ENCODE results near the gene CHRM5. TPM values are rescaled to one million over a fixed set of nuclear protein-coding genes. Genes with fewer than 3 reads are reported as not detected.
"Not testable (repeated sequence)": the region's sequence is repeated elsewhere in the genome, so short reads cannot be mapped to it uniquely, and the experiment has no call there.

CHRM5 gene
- total RNA-seq, 1 experiment from 2014 or later, result not detected

- not testable (repeated sequence) for H3K79me2 ChIP-seq (ENCODE audit: low read length); H3K4me2 ChIP-seq (ENCODE audit: low read depth, low read length, poor library complexity, severe bottlenecking); H3K9ac ChIP-seq (ENCODE audit: low read length); H2AFZ ChIP-seq (ENCODE audit: low read length); H3K27me3 ChIP-seq (ENCODE audit: low read length); H3K9me3 ChIP-seq (ENCODE audit: low read length); H3K36me3 ChIP-seq (ENCODE audit: insufficient read depth, low read length); H3K9me2 ChIP-seq (replicated peaks; ENCODE audit: insufficient read depth, low read length); H3K4me1 ChIP-seq (ENCODE audit: low read length); DNase-seq; H3K27ac ChIP-seq (ENCODE audit: low read length); H3K4me3 ChIP-seq (ENCODE audit: low read length)
- H4K20me1 ChIP-seq (ENCODE audit: insufficient read depth, low read depth, low read length), result peaks cover 13% of the 10 kb centered on the region
Observed at GRCh38 chr15:33995666-33996065, 27.4 kb downstream of the CHRM5 start.

GRCh38 chr15:34001536-34001935 lies 33.2 kb downstream of the CHRM5 start:
- Histone ChIP-seq H3K4me3 (ENCODE audit: low read length) (no peak overlapping the region), H3K27me3 (ENCODE audit: low read length) (no peaks in the 10 kb centered on the region), H3K9ac (ENCODE audit: low read length) (no peak overlapping the region), H3K4me2 (ENCODE audit: low read depth, low read length, poor library complexity, severe bottlenecking) (no peak overlapping the region), H3K36me3 (ENCODE audit: insufficient read depth, low read length) (no peaks in the 10 kb centered on the region), H3K9me3 (ENCODE audit: low read length) (no peaks in the 10 kb centered on the region), H3K79me2 (ENCODE audit: low read length) (no peaks in the 10 kb centered on the region), H3K27ac (ENCODE audit: low read length) (no peak overlapping the region), H2AFZ (ENCODE audit: low read length) (no peak overlapping the region), H3K4me1 (ENCODE audit: low read length) (no peaks in the 10 kb centered on the region), H4K20me1 (ENCODE audit: insufficient read depth, low read depth, low read length) (peaks cover 10% of the 10 kb centered on the region; the same call in 1 of the 2 replicates), H3K9me2 (replicated peaks; ENCODE audit: insufficient read depth, low read length) (no peaks in the 10 kb centered on the region)
- no peak for DNase-seq

- Histone ChIP-seq H3K27me3 (ENCODE audit: low read length) (no peaks in the 10 kb centered on the region), H4K20me1 (ENCODE audit: insufficient read depth, low read depth, low read length) (peaks cover 16% of the 10 kb centered on the region), H2AFZ (ENCODE audit: low read length) (no peak overlapping the region), H3K4me2 (ENCODE audit: low read depth, low read length, poor library complexity, severe bottlenecking) (no peak overlapping the region), H3K9me3 (ENCODE audit: low read length) (no peaks in the 10 kb centered on the region), H3K9ac (ENCODE audit: low read length) (no peak overlapping the region), H3K9me2 (replicated peaks; ENCODE audit: insufficient read depth, low read length) (no peaks in the 10 kb centered on the region), H3K4me3 (ENCODE audit: low read length) (no peak overlapping the region), H3K27ac (ENCODE audit: low read length) (no peak overlapping the region), H3K4me1 (ENCODE audit: low read length) (no peaks in the 10 kb centered on the region), H3K36me3 (ENCODE audit: insufficient read depth, low read length) (no peaks in the 10 kb centered on the region), H3K79me2 (ENCODE audit: low read length) (no peaks in the 10 kb centered on the region)
- no peak for DNase-seq
Observed at GRCh38 chr15:34006381-34006780, 38.1 kb downstream of the CHRM5 start.

GRCh38 chr15:34009656-34010055 lies 41.4 kb downstream of the CHRM5 start:
- no peak overlapping the region for H3K9ac ChIP-seq (ENCODE audit: low read length)

GRCh38 chr15:34010921-34011320 lies 42.6 kb downstream of the CHRM5 start:
- Histone ChIP-seq H4K20me1 (ENCODE audit: insufficient read depth, low read depth, low read length) (peaks cover 35% of the 10 kb centered on the region), H2AFZ (ENCODE audit: low read length) (no peak overlapping the region), H3K27ac (ENCODE audit: low read length) (no peak overlapping the region), H3K36me3 (ENCODE audit: insufficient read depth, low read length) (no peaks in the 10 kb centered on the region), H3K9me3 (ENCODE audit: low read length) (no peaks in the 10 kb centered on the region), H3K27me3 (ENCODE audit: low read length) (no peaks in the 10 kb centered on the region), H3K4me3 (ENCODE audit: low read length) (no peak overlapping the region), H3K79me2 (ENCODE audit: low read length) (no peaks in the 10 kb centered on the region), H3K9ac (ENCODE audit: low read length) (no peak overlapping the region), H3K4me2 (ENCODE audit: low read depth, low read length, poor library complexity, severe bottlenecking) (no peak overlapping the region), H3K4me1 (ENCODE audit: low read length) (no peaks in the 10 kb centered on the region), H3K9me2 (replicated peaks; ENCODE audit: insufficient read depth, low read length) (no peaks in the 10 kb centered on the region)
- no peak for DNase-seq

More at GRCh38 chr15:34009656-34010055, 41.4 kb downstream of the CHRM5 start:
- Histone ChIP-seq H3K27ac (ENCODE audit: low read length) (no peak overlapping the region), H3K9me3 (ENCODE audit: low read length) (no peaks in the 10 kb centered on the region), H3K9me2 (replicated peaks; ENCODE audit: insufficient read depth, low read length) (no peaks in the 10 kb centered on the region), H2AFZ (ENCODE audit: low read length) (no peak overlapping the region), H4K20me1 (ENCODE audit: insufficient read depth, low read depth, low read length) (peaks cover 32% of the 10 kb centered on the region), H3K4me2 (ENCODE audit: low read depth, low read length, poor library complexity, severe bottlenecking) (no peak overlapping the region), H3K4me1 (ENCODE audit: low read length) (no peaks in the 10 kb centered on the region), H3K27me3 (ENCODE audit: low read length) (no peaks in the 10 kb centered on the region), H3K36me3 (ENCODE audit: insufficient read depth, low read length) (no peaks in the 10 kb centered on the region), H3K79me2 (ENCODE audit: low read length) (no peaks in the 10 kb centered on the region), H3K4me3 (ENCODE audit: low read length) (no peak overlapping the region)
- no peak for DNase-seq

- Histone ChIP-seq H3K79me2 (ENCODE audit: low read length) (no peaks in the 10 kb centered on the region), H3K36me3 (ENCODE audit: insufficient read depth, low read length) (no peaks in the 10 kb centered on the region), H2AFZ (ENCODE audit: low read length) (no peak overlapping the region), H3K9ac (ENCODE audit: low read length) (no peak overlapping the region), H4K20me1 (ENCODE audit: insufficient read depth, low read depth, low read length) (peaks cover 35% of the 10 kb centered on the region), H3K4me2 (ENCODE audit: low read depth, low read length, poor library complexity, severe bottlenecking) (no peak overlapping the region), H3K4me1 (ENCODE audit: low read length) (no peaks in the 10 kb centered on the region), H3K4me3 (ENCODE audit: low read length) (no peak overlapping the region), H3K27ac (ENCODE audit: low read length) (no peak overlapping the region), H3K9me2 (replicated peaks; ENCODE audit: insufficient read depth, low read length) (no peaks in the 10 kb centered on the region), H3K27me3 (ENCODE audit: low read length) (no peaks in the 10 kb centered on the region), H3K9me3 (ENCODE audit: low read length) (no peaks in the 10 kb centered on the region)
- DNase-seq, result no peak
Observed at GRCh38 chr15:34011481-34011880, 43.2 kb downstream of the CHRM5 start.

- no peak overlapping the region for H3K27ac ChIP-seq (ENCODE audit: low read length)
- H4K20me1 ChIP-seq (ENCODE audit: insufficient read depth, low read depth, low read length), result peaks cover 28% of the 10 kb centered on the region
- no peak overlapping the region for H3K4me2 ChIP-seq (ENCODE audit: low read depth, low read length, poor library complexity, severe bottlenecking)
- H3K79me2 ChIP-seq (ENCODE audit: low read length), result no peaks in the 10 kb centered on the region
- no peak overlapping the region for H3K9ac ChIP-seq (ENCODE audit: low read length)
- H3K4me3 ChIP-seq (ENCODE audit: low read length), result no peak overlapping the region
- H3K9me2 ChIP-seq (replicated peaks; ENCODE audit: insufficient read depth, low read length), result no peaks in the 10 kb centered on the region
- no peak for DNase-seq
- no peaks in the 10 kb centered on the region for H3K4me1 ChIP-seq (ENCODE audit: low read length)
- no peaks in the 10 kb centered on the region for H3K27me3 ChIP-seq (ENCODE audit: low read length)
- no peaks in the 10 kb centered on the region for H3K9me3 ChIP-seq (ENCODE audit: low read length)
- no peak overlapping the region for H2AFZ ChIP-seq (ENCODE audit: low read length)
- no peaks in the 10 kb centered on the region for H3K36me3 ChIP-seq (ENCODE audit: insufficient read depth, low read length)
Observed at GRCh38 chr15:34012461-34013028, 44.2 kb downstream of the CHRM5 start.

GRCh38 chr15:34013746-34014145 lies 45.4 kb downstream of the CHRM5 start:
- Histone ChIP-seq H3K9me2 (replicated peaks; ENCODE audit: insufficient read depth, low read length) (no peaks in the 10 kb centered on the region), H2AFZ (ENCODE audit: low read length) (no peak overlapping the region), H3K27me3 (ENCODE audit: low read length) (no peaks in the 10 kb centered on the region), H4K20me1 (ENCODE audit: insufficient read depth, low read depth, low read length) (peaks cover 24% of the 10 kb centered on the region), H3K9me3 (ENCODE audit: low read length) (no peaks in the 10 kb centered on the region), H3K79me2 (ENCODE audit: low read length) (no peaks in the 10 kb centered on the region), H3K27ac (ENCODE audit: low read length) (no peak overlapping the region), H3K36me3 (ENCODE audit: insufficient read depth, low read length) (no peaks in the 10 kb centered on the region), H3K4me1 (ENCODE audit: low read length) (no peaks in the 10 kb centered on the region), H3K4me2 (ENCODE audit: low read depth, low read length, poor library complexity, severe bottlenecking) (no peak overlapping the region), H3K4me3 (ENCODE audit: low read length) (no peak overlapping the region), H3K9ac (ENCODE audit: low read length) (no peak overlapping the region)
- DNase-seq, result no peak
